ENCODE results near the gene RASSF8.

- no peak for TF ChIP-seq ARNTL (CRISPR knock-in tag; IDR thresholded peaks at IDR 0.05; ENCODE audit: borderline replicate concordance, low read depth)
- no peak for TF ChIP-seq ZFP3 (CRISPR knock-in tag; IDR thresholded peaks at IDR 0.05)
- TF ChIP-seq PATZ1 (CRISPR knock-in tag; IDR thresholded peaks at IDR 0.05; ENCODE audit: borderline replicate concordance) = no peak
- no peak for TF ChIP-seq ZFP30 (CRISPR knock-in tag; IDR thresholded peaks at IDR 0.05)
- no peak for TF ChIP-seq ZNF70 (CRISPR knock-in tag; IDR thresholded peaks at IDR 0.05)
- no peak for TF ChIP-seq ZNF565 (CRISPR knock-in tag; conservative IDR thresholded peaks at IDR 0.05; ENCODE audit: low read depth)
- no peak for TF ChIP-seq RARB (CRISPR knock-in tag; IDR thresholded peaks at IDR 0.05)
- no peak for TF ChIP-seq CSDC2 (CRISPR knock-in tag; IDR thresholded peaks at IDR 0.05)
- TF ChIP-seq POU6F1 (CRISPR knock-in tag; IDR thresholded peaks at IDR 0.05; ENCODE audit: borderline replicate concordance, low read depth) = no peak
- TF ChIP-seq GLIS3 (CRISPR knock-in tag; IDR thresholded peaks at IDR 0.05) = no peak
- no peak for TF ChIP-seq PPARA (CRISPR knock-in tag; IDR thresholded peaks at IDR 0.05; ENCODE audit: borderline replicate concordance)
Observed at GRCh38 chr12:25932971-25933370, 25.5 kb upstream of the RASSF8 start.

Data from SK-N-SH treated with all-trans-retinoic acid at 6 μM for 48 hours (cell line).